Activated T-helper 17 cell treated with anti-CD3 and anti-CD28 coated beads, Interleukin-2, amount 50 U/mL, for 72 hours (primary cell): ENCODE data around the gene GYPC. TPM values are rescaled to one million over a fixed set of nuclear protein-coding genes. Genes with fewer than 3 reads are reported as not detected.

Experiments
- ATAC-seq: fragments of 150-1000 bp; cut with Tn5 transposase; replicated peaks from 2 replicates; pipeline ENCODE4 v1.10.0; 2021; ENCODE audit warnings: mild to moderate bottlenecking, moderate library complexity
- H3K27ac Mint-ChIP-seq: one replicate; pipeline ENCODE4 v1.8.0; 2022; ENCODE audit warnings: mixed read lengths
- H3K27me3 Mint-ChIP-seq: one replicate; pipeline ENCODE4 v1.8.0; 2022; ENCODE audit warnings: mixed read lengths
- H3K36me3 Mint-ChIP-seq: one replicate; pipeline ENCODE4 v1.8.0; 2022; ENCODE audit warnings: low read depth, mild to moderate bottlenecking, mixed read lengths
- H3K4me1 Mint-ChIP-seq: one replicate; pipeline ENCODE4 v1.8.0; 2022; ENCODE audit warnings: mixed read lengths
- H3K4me3 Mint-ChIP-seq: one replicate; pipeline ENCODE4 v1.8.0; 2022; ENCODE audit warnings: mild to moderate bottlenecking, mixed read lengths
- H3K9me3 Mint-ChIP-seq: one replicate; pipeline ENCODE4 v1.8.0; 2022; ENCODE audit warnings: mixed read lengths
- total RNA-seq, 2 donors: library from RNA; stranded (reverse); gene quantifications; one replicate each; pipeline ENCODE4 v1.2.3, GENCODE V29; 2022

The GYPC gene
- total RNA-seq, 2 donors from 2014 or later, result 115 to 123 TPM

- Mint-ChIP-seq H3K27ac (no peak overlapping the region), H3K9me3 (peaks cover 6% of the 10 kb centered on the region), H3K4me1 (peaks cover 7% of the 10 kb centered on the region), H3K4me3 (no peak overlapping the region), H3K27me3 (no peaks in the 10 kb centered on the region), H3K36me3 (no peaks in the 10 kb centered on the region)
- no peak for ATAC-seq
Observed at GRCh38 chr2:126731353-126731752, 75.4 kb downstream of the GYPC start.

- H3K4me1 Mint-ChIP-seq, result peaks cover 7% of the 10 kb centered on the region
- no peak for ATAC-seq
- H3K4me3 Mint-ChIP-seq, result no peak overlapping the region
- no peaks in the 10 kb centered on the region for H3K36me3 Mint-ChIP-seq
- H3K27ac Mint-ChIP-seq, result peak overlapping the region; percentile 31
- H3K27me3 Mint-ChIP-seq, result no peaks in the 10 kb centered on the region
- H3K9me3 Mint-ChIP-seq, result no peaks in the 10 kb centered on the region
Observed at GRCh38 chr2:126732682-126733245, 76.8 kb downstream of the GYPC start.

GRCh38 chr2:126733795-126734194 is 77.8 kb downstream of the GYPC start:
- no peaks in the 10 kb centered on the region for H3K36me3 Mint-ChIP-seq

DNA sequence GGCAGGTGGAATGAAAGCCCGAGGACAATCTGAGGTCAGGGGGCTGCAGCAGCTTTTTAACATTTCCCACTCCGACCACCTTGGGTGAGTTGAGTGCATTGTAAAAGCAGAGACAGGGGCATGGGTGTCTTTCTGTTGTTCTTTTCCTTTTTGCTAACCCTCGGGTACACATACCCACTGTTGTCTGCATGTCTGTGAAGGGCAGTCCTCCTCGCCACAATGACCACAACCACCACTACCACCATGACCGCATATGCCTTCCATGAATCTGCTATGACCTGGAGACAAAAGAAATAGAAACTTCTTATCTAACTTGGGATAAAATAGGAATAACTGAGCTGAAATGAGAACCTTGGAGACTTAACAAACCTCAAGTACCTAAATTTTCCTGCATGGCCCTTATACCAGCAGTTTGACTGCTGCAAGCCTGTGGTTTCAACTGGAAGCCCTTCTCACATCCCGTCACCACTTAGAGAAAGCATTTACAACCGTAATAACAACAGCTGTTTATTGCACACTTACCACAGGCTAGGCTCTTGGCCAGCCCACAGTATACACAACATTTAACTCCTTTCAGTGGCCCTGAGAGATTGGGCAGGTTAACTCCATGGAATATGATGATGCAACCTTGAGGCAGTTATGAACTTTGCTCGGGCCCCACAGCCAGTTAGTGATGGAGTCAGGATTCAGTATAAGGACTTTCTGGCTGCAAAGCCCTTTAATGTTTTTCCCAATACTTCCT is 80.3 kb downstream of the GYPC start:
- H3K27ac Mint-ChIP-seq, result no peak overlapping the region
- H3K4me3 Mint-ChIP-seq, result no peak overlapping the region
- H3K27me3 Mint-ChIP-seq, result no peaks in the 10 kb centered on the region
- ATAC-seq, result no peak
- H3K9me3 Mint-ChIP-seq, result no peaks in the 10 kb centered on the region
- H3K36me3 Mint-ChIP-seq, result no peaks in the 10 kb centered on the region
- peaks cover 7% of the 10 kb centered on the region for H3K4me1 Mint-ChIP-seq

More at GRCh38 chr2:126733795-126734194, 77.8 kb downstream of the GYPC start:
- no peak overlapping the region for H3K4me3 Mint-ChIP-seq
- H3K27me3 Mint-ChIP-seq, result no peaks in the 10 kb centered on the region
- ATAC-seq, result no peak
- H3K4me1 Mint-ChIP-seq, result peaks cover 7% of the 10 kb centered on the region
- H3K9me3 Mint-ChIP-seq, result no peaks in the 10 kb centered on the region
- no peak overlapping the region for H3K27ac Mint-ChIP-seq

- Mint-ChIP-seq H3K27ac (no peak overlapping the region), H3K4me1 (no peaks in the 10 kb centered on the region), H3K9me3 (no peaks in the 10 kb centered on the region), H3K36me3 (no peaks in the 10 kb centered on the region), H3K27me3 (no peaks in the 10 kb centered on the region), H3K4me3 (no peak overlapping the region)
- ATAC-seq, result no peak
Observed at GRCh38 chr2:126739141-126739540, 83.2 kb downstream of the GYPC start.

GRCh38 chr2:126744640-126745039 is 88.7 kb downstream of the GYPC start:
- Mint-ChIP-seq H3K4me3 (no peak overlapping the region), H3K27me3 (no peaks in the 10 kb centered on the region), H3K9me3 (no peaks in the 10 kb centered on the region), H3K27ac (no peak overlapping the region), H3K4me1 (peaks cover 12% of the 10 kb centered on the region), H3K36me3 (no peaks in the 10 kb centered on the region)
- no peak for ATAC-seq

Other genes with a start within 250 kb of the GYPC start
- gene TEX51, start 242.7 kb downstream of the GYPC start, total RNA-seq, result not detected